GM23248 (cell line): ENCODE data around the gene PRICKLE3. TPM values are rescaled to one million over a fixed set of nuclear protein-coding genes. Genes with fewer than 3 reads are reported as not detected.
"Not testable (repeated sequence)": the region's sequence is repeated elsewhere in the genome, so short reads cannot be mapped to it uniquely, and the experiment has no call there.

Experiments
- DNase-seq: peaks from one replicate; pipeline ENCODE4 v3.0.0-alpha.2; 2015
- H2AFZ ChIP-seq: fragments of 200-600 bp; sonication (generic); 2 replicates; pipeline ENCODE4 v1.6.1; 2016; ENCODE audit warnings: antibody characterized with exemption
- H3F3A ChIP-seq: fragments of 200-600 bp; sonication (generic); 2 replicates; pipeline ENCODE4 v1.6.1; 2016; ENCODE audit warnings: mild to moderate bottlenecking, antibody characterized with exemption, mixed run types; ENCODE audit not compliant: insufficient read depth
- H3K27ac ChIP-seq: fragments of 200-600 bp; sonication (generic); 2 replicates; pipeline ENCODE4 v1.5.1; 2016; ENCODE audit warnings: mild to moderate bottlenecking
- H3K27me3 ChIP-seq: fragments of 200-600 bp; sonication (generic); replicated peaks from 2 replicates; pipeline ENCODE4 v1.6.1; 2016; ENCODE audit warnings: mild to moderate bottlenecking; ENCODE audit not compliant: insufficient read depth
- H3K36me3 ChIP-seq: fragments of 200-600 bp; sonication (generic); 2 replicates; pipeline ENCODE4 v1.6.1; 2016; ENCODE audit warnings: low read depth, mild to moderate bottlenecking
- H3K4me1 ChIP-seq: fragments of 200-600 bp; sonication (generic); 2 replicates; pipeline ENCODE4 v1.6.1; 2016; ENCODE audit warnings: mild to moderate bottlenecking; ENCODE audit not compliant: insufficient read depth
- H3K4me2 ChIP-seq: fragments of 200-600 bp; sonication (generic); one replicate; pipeline ENCODE4 v1.6.1; 2016; ENCODE audit warnings: mild to moderate bottlenecking; ENCODE audit not compliant: unreplicated experiment
- H3K4me3 ChIP-seq: fragments of 200-600 bp; sonication (generic); 2 replicates; pipeline ENCODE4 v1.5.1; 2016; ENCODE audit warnings: mild to moderate bottlenecking
- H3K79me2 ChIP-seq: fragments of 200-600 bp; sonication (generic); 2 replicates; pipeline ENCODE4 v1.6.1; 2016; ENCODE audit warnings: mild to moderate bottlenecking; ENCODE audit not compliant: insufficient read depth
- H3K9ac ChIP-seq: fragments of 200-600 bp; sonication (generic); 2 replicates; pipeline ENCODE4 v1.6.1; 2016; ENCODE audit warnings: mild to moderate bottlenecking
- H3K9me2 ChIP-seq: fragments of 200-600 bp; sonication (generic); 2 replicates; pipeline ENCODE4 v1.6.1; 2016; ENCODE audit warnings: mixed run types, mild to moderate bottlenecking, moderate library complexity; ENCODE audit not compliant: insufficient read depth
- H3K9me3 ChIP-seq: fragments of 200-600 bp; sonication (generic); one replicate; pipeline ENCODE4 v1.6.1; 2017; ENCODE audit warnings: low read depth
- H4K20me1 ChIP-seq: fragments of 200-600 bp; sonication (generic); 2 replicates; pipeline ENCODE4 v1.6.0; 2016; ENCODE audit not compliant: insufficient read depth
- EZH2 ChIP-seq: fragments of 200-600 bp; sonication (generic); IDR thresholded peaks from 2 replicates; pipeline ENCODE4 v1.6.1; 2018; ENCODE audit warnings: antibody characterized with exemption, mild to moderate bottlenecking; ENCODE audit not compliant: insufficient read depth, poor library complexity, severe bottlenecking
- EZH2phosphoT487 ChIP-seq: fragments of 200-600 bp; sonication (generic); IDR thresholded peaks from 2 replicates; pipeline ENCODE4 v1.6.1; 2018; ENCODE audit warnings: antibody characterized with exemption, moderate library complexity, mild to moderate bottlenecking, low read depth; ENCODE audit not compliant: insufficient read depth
- whole genome bisulfite sequencing, 2 experiments: methylation state at CpG; one replicate each; pipeline ENCODE4 v1.1.6; 2015 to 2017; ENCODE audit warnings: low lambda C conversion rate in 2 of 2, low coverage in 1 of 2; ENCODE audit errors: missing lambda C conversion rate in 2 of 2; 5-methylcytosine and 5-hydroxymethylcytosine counted together
- in situ Hi-C: fragments of 300-500 bp; cut with MboI; formaldehyde crosslinking; loops from 2 replicates; pipeline ENCODE4 v1.15.0; 2020
- polyA plus RNA-seq: library from polyadenylated mRNA; unstranded; fragments of >200 nt; fragmentation: Nextera tagmentation; extraction: Ambion mirVana; gene quantifications from 2 replicates; pipeline ENCODE4 v1.2.1, GENCODE V29; 2016
- total RNA-seq: library from RNA; depleted of rRNA; stranded (reverse); fragments of >200 nt; shearing (Covaris generic); gene quantifications from 2 replicates; pipeline ENCODE4 v1.2.3, GENCODE V29; 2014

Gene PRICKLE3
- total and polyA plus RNA-seq, 2 experiments from 2014 or later: 5.1 to 10.8 TPM

GRCh38 chrX:49147936-49148335, 38.2 kb downstream of the PRICKLE3 start:
- H3K9me3 ChIP-seq: no peaks in the 10 kb centered on the region
- no peak overlapping the region for H3K27ac ChIP-seq
- in situ Hi-C loops: no loop called here
- no peaks in the 10 kb centered on the region for H3K4me1 ChIP-seq
- no peak overlapping the region for H3K4me3 ChIP-seq
- no peaks in the 10 kb centered on the region for H3F3A ChIP-seq
- TF ChIP-seq EZH2 (no peak), EZH2phosphoT487 (no peak)
- no peaks in the 10 kb centered on the region for H3K36me3 ChIP-seq
- H2AFZ ChIP-seq: no peak overlapping the region
- no peaks in the 10 kb centered on the region for H4K20me1 ChIP-seq
- no peaks in the 10 kb centered on the region for H3K9me2 ChIP-seq
- H3K4me2 ChIP-seq: no peak overlapping the region
- H3K27me3 ChIP-seq: no peaks in the 10 kb centered on the region
- H3K9ac ChIP-seq: no peak overlapping the region
- H3K79me2 ChIP-seq: no peaks in the 10 kb centered on the region
- no peak for DNase-seq
- 87 to 93% methylated on average over 11 to 13 of the region's 13 CpGs for WGBS, 2 experiments

GRCh38 chrX:49147282-49147681, 38.9 kb downstream of the PRICKLE3 start:
- Histone ChIP-seq H3K9me3 (no peaks in the 10 kb centered on the region), H3K9me2 (no peaks in the 10 kb centered on the region), H3K36me3 (no peaks in the 10 kb centered on the region), H3K27ac (no peak overlapping the region), H3K4me3 (no peak overlapping the region), H3K4me2 (no peak overlapping the region), H3K4me1 (no peaks in the 10 kb centered on the region), H3K27me3 (no peaks in the 10 kb centered on the region), H3F3A (no peaks in the 10 kb centered on the region), H3K79me2 (no peaks in the 10 kb centered on the region), H3K9ac (no peak overlapping the region), H2AFZ (no peak overlapping the region), H4K20me1 (no peaks in the 10 kb centered on the region)
- TF ChIP-seq EZH2 (no peak), EZH2phosphoT487 (no peak)
- no peak for DNase-seq
- in situ Hi-C loops: no loop called here
- 80 to 85% methylated on average over 7 to 8 of the region's 8 CpGs for WGBS, 2 experiments

GRCh38 chrX:49143154-49143553, 43.0 kb downstream of the PRICKLE3 start:
- H4K20me1 ChIP-seq, H3K9me2 ChIP-seq, H3F3A ChIP-seq, H3K4me2 ChIP-seq, H3K79me2 ChIP-seq, H3K27me3 ChIP-seq, H3K36me3 ChIP-seq, H3K4me3 ChIP-seq, DNase-seq, H3K9me3 ChIP-seq, H3K27ac ChIP-seq, H3K9ac ChIP-seq, in situ Hi-C loops, H3K4me1 ChIP-seq, H2AFZ ChIP-seq: not testable (repeated sequence)
- WGBS, 2 experiments: 67 to 78% methylated on average over 7 of the region's 7 CpGs

- peak; percentile 39 for DNase-seq
- H3K9me2 ChIP-seq, H3K36me3 ChIP-seq, H2AFZ ChIP-seq, H3K79me2 ChIP-seq, H3K27ac ChIP-seq, H3F3A ChIP-seq, H3K27me3 ChIP-seq, H3K4me2 ChIP-seq, in situ Hi-C loops, H3K4me3 ChIP-seq, H3K9me3 ChIP-seq, H3K9ac ChIP-seq, H3K4me1 ChIP-seq, H4K20me1 ChIP-seq: not testable (repeated sequence)
- 36 to 40% methylated on average over 9 of the region's 9 CpGs for WGBS, 2 experiments
Observed at GRCh38 chrX:49142264-49142663, 43.9 kb downstream of the PRICKLE3 start.

- in situ Hi-C loops: no loop called here
- Histone ChIP-seq H4K20me1 (no peaks in the 10 kb centered on the region), H3K27ac (no peak overlapping the region), H3K9me3 (no peaks in the 10 kb centered on the region), H3K27me3 (no peaks in the 10 kb centered on the region), H3K9me2 (no peaks in the 10 kb centered on the region), H3K4me3 (no peak overlapping the region), H2AFZ (no peak overlapping the region), H3K36me3 (no peaks in the 10 kb centered on the region), H3K4me1 (no peaks in the 10 kb centered on the region), H3K9ac (no peak overlapping the region), H3K4me2 (no peak overlapping the region), H3F3A (no peaks in the 10 kb centered on the region), H3K79me2 (no peaks in the 10 kb centered on the region)
- TF ChIP-seq EZH2phosphoT487 (no peak), EZH2 (no peak)
- 62 to 76% methylated on average over 4 of the region's 4 CpGs for WGBS, 2 experiments
- DNase-seq: no peak
Observed at GRCh38 chrX:49139713-49140112, 46.5 kb downstream of the PRICKLE3 start.
